Kidney (tissue), 14 donors: ENCODE results near the gene DAGLB. TPM values are rescaled to one million over a fixed set of nuclear protein-coding genes. Genes with fewer than 3 reads are reported as not detected.

ENCODE experiments used
- DNase-seq, 5 donors: peaks; one replicate each; pipeline ENCODE4 v3.0.0-alpha.2; 2013 to 2020
- FAIRE-seq: peaks from 2 replicates; lab custom pipeline; 2012; peaks lifted over from hg19 to GRCh38; lab: Jason Lieb, UNC
- H3K27ac ChIP-seq, 2 donors: one replicate each; pipeline ENCODE4 v1.7.0; 2013; ENCODE audit warnings: low read depth in 2 of 2, low read length in 2 of 2, inconsistent platforms in 1 of 2
- H3K27me3 ChIP-seq: one replicate; pipeline ENCODE4 v1.7.1; 2013; ENCODE audit warnings: low read length, inconsistent platforms; ENCODE audit not compliant: control insufficient read depth, insufficient read depth
- H3K36me3 ChIP-seq, 3 donors: one replicate each; pipeline versions ENCODE4 v1.7.0 to v1.7.1; 2013; ENCODE audit warnings: low read length in 3 of 3, control low read depth in 1 of 3, inconsistent platforms in 1 of 3; ENCODE audit not compliant: insufficient read depth in 3 of 3, control insufficient read depth in 2 of 3
- H3K4me1 ChIP-seq, 3 donors: one replicate each; pipeline versions ENCODE4 v1.7.0 to v1.7.1; 2013; ENCODE audit warnings: low read length in 3 of 3, inconsistent platforms in 1 of 3, low read depth in 1 of 3; ENCODE audit not compliant: control insufficient read depth in 2 of 3, insufficient read depth in 2 of 3
- H3K4me3 ChIP-seq, 3 donors: one replicate each; pipeline versions ENCODE4 v1.7.0 to v1.8.1; 2013; ENCODE audit warnings: low read length in 3 of 3, control low read depth in 1 of 3, inconsistent platforms in 1 of 3
- H3K9ac ChIP-seq, 3 donors: one replicate each; pipeline versions ENCODE4 v1.7.0 to v1.7.1; 2013; ENCODE audit warnings: low read length in 3 of 3, control low read depth in 1 of 3, inconsistent platforms in 1 of 3
- H3K9me3 ChIP-seq, 3 donors: one replicate each; pipeline versions ENCODE4 v1.7.0 to v1.7.1; 2013; ENCODE audit warnings: low read length in 3 of 3, control low read depth in 1 of 3, inconsistent platforms in 1 of 3; ENCODE audit not compliant: control insufficient read depth in 2 of 3, insufficient read depth in 1 of 3
- intact Hi-C: fragments of 100-400 bp; cut with DNase I; formaldehyde crosslinking; loops from one replicate; pipeline ENCODE4 v1.11.1; 2022
- polyA plus RNA-seq: library from polyadenylated mRNA; stranded (reverse); fragments of 350-450 nt; fragmentation: Illumina TruSeq; extraction: RNeasy Lipid Tissue Mini Kit (QIAGEN cat#74804); gene quantifications from one replicate; pipeline ENCODE4 v1.2.3, GENCODE V29; 2014; ENCODE audit warnings: low read depth, low replicate concordance; ENCODE audit not compliant: insufficient read depth
- total RNA-seq: library from RNA; stranded (reverse); fragmentation: NEBNext Ultra II Directional; extraction: Animal tissue kit (Norgen Biotek cat#: 25700); gene quantifications from one replicate; pipeline ENCODE4 v1.2.1, GENCODE V29; 2021
- TF ChIP-seq, protein P1 (sequence below): IDR thresholded peaks from 3 replicates; pipeline ENCODE4 v1.5.1; 2012; ENCODE audit warnings: mild to moderate bottlenecking, moderate library complexity, borderline replicate concordance; ENCODE audit not compliant: insufficient read depth; ENCODE audit errors: extremely low read depth
- donor health status: control.
- donor health status: control.
- donor health status: control.
- donor health status: control.
- donor health status: control.
- donor health status: DM: yes; HTN: yes; CAD: no.
- donor health status: Normal renal cell carcinoma (clear cell type).

Gene DAGLB
- total and polyA plus RNA-seq, 2 donors from 2014 or later, result 7.7 to 25.6 TPM

DNA sequence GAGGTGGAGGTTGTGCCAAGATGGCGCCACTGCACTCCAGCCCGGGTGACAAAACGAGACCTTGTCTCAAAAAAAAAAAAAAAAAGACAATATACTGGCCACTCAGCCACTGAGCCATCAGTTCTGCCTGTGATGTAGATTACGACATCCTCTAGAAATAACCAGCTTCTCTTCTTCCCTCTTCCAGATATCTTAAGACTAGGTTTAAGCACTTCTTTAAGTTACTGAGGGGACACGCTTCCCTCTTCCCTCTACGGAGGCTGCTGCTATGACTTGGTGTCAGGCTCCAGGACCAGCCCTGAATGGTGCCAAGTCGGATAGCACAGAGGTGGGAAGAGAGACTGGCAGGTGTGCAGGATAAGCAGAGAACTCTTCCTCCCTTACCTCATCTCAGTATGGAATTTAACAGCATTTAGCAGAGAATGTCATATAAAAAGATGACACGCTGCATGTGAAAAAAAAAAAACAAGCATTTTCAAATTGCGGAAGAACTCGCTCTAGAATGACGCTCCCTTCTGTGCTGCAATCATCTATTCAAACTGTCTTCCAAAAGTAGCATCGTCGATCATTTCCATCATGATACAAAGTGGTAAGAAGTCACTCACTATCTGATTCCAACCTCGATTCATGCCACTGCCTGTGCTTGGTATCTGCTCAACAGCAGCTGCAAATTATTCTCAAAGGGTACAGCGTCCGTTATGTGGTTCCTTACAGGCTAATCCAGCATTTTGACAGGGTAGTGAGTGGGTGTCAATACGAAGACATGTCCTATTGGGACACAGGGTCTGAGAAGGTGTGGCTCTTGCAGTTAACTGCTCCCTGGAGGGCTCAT, 13.8 kb downstream of the DAGLB start:
- Histone ChIP-seq H3K4me1 (no peaks in the 10 kb centered on the region), H3K9ac (no peak overlapping the region), H3K27me3 (no peaks in the 10 kb centered on the region), H3K9me3 (no peaks in the 10 kb centered on the region), H3K36me3 (peaks cover 0 to 9% (median 0%) of the 10 kb centered on the region in 3 donors), H3K27ac (no peak overlapping the region), H3K4me3 (no peak overlapping the region)
- DNase-seq, result no peak
- intact Hi-C loops, result no loop called here
- no peak for FAIRE-seq
- TF ChIP-seq, protein P1, sequence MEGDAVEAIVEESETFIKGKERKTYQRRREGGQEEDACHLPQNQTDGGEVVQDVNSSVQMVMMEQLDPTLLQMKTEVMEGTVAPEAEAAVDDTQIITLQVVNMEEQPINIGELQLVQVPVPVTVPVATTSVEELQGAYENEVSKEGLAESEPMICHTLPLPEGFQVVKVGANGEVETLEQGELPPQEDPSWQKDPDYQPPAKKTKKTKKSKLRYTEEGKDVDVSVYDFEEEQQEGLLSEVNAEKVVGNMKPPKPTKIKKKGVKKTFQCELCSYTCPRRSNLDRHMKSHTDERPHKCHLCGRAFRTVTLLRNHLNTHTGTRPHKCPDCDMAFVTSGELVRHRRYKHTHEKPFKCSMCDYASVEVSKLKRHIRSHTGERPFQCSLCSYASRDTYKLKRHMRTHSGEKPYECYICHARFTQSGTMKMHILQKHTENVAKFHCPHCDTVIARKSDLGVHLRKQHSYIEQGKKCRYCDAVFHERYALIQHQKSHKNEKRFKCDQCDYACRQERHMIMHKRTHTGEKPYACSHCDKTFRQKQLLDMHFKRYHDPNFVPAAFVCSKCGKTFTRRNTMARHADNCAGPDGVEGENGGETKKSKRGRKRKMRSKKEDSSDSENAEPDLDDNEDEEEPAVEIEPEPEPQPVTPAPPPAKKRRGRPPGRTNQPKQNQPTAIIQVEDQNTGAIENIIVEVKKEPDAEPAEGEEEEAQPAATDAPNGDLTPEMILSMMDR, result no peak

DNA sequence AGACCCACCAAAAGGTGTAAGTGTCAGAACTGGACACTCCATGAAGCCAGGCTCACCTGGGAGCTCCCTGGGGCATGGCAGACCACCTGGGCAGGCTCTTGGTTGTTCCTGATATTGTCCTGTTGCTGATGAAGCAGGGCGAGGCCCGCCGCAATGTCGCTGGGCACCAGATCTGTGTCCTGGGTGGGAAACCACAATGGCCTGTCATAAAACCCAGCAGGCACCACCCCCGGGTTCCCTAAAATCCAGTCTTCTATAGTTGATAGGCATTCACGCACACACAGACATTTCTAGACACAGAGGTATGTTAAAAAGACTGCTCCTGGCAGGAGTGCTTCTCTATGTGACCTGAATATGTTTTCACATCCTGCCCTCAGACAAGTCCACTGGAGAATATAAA, 15.0 kb downstream of the DAGLB start:
- FAIRE-seq, result no peak
- H3K9me3 ChIP-seq, result no peaks in the 10 kb centered on the region
- no peak overlapping the region for H3K4me3 ChIP-seq
- H3K36me3 ChIP-seq, result peaks cover 0 to 9% (median 0%) of the 10 kb centered on the region in 3 donors
- no peaks in the 10 kb centered on the region for H3K4me1 ChIP-seq
- intact Hi-C loops, result no loop called here
- TF ChIP-seq, protein P1, result no peak
- H3K27ac ChIP-seq, result no peak overlapping the region
- no peaks in the 10 kb centered on the region for H3K27me3 ChIP-seq
- H3K9ac ChIP-seq, result no peak overlapping the region
- DNase-seq, result no peak

DNA sequence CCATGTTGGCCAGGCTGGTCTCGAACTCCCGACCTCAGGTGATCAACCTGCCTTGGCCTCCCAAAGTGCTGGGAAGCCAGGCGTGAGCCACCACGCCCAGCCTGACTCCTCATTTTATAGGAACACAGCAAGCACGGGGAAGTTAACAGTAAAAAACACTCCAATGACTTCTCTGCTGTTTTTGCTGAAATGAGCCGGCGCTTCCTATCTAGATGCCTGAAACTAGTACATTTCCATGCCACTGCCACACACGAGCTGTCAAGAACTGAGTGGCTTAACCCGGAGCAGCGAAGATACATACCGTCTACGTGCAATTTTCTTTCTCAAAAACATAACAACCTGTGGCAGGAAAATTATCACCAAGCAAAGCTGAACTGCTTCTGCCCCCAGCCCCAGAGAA, 16.8 kb downstream of the DAGLB start:
- DNase-seq (no peak), FAIRE-seq (no peak)
- H3K4me1 ChIP-seq, result no peaks in the 10 kb centered on the region
- intact Hi-C loops, result no loop called here
- no peak overlapping the region for H3K4me3 ChIP-seq
- H3K9me3 ChIP-seq, result no peaks in the 10 kb centered on the region
- no peaks in the 10 kb centered on the region for H3K27me3 ChIP-seq
- no peak overlapping the region for H3K27ac ChIP-seq
- H3K36me3 ChIP-seq, result peaks cover 0 to 9% (median under 1%) of the 10 kb centered on the region in 3 donors
- TF ChIP-seq, protein P1, result no peak
- no peak overlapping the region for H3K9ac ChIP-seq
